HL-60/S4 (cell line): ENCODE data around the gene ZFP3.
"Not testable (repeated sequence)": the region's sequence is repeated elsewhere in the genome, so short reads cannot be mapped to it uniquely, and the experiment has no call there.

ENCODE experiments used
- in situ Hi-C: fragments of 300-500 bp; cut with MboI; formaldehyde crosslinking; loops from 2 replicates; pipeline ENCODE4 v1.14.3; 2022; ENCODE audit warnings: low sequenced_read_pairs

Gene ZFP3

GRCh38 chr17:5078106-5079028, at the start of gene ZFP3:
ZFP3 (plus strand) TSS chr17:5078467; CDS start chr17:5091505, 13,038 bp downstream.
- in situ Hi-C loops = no loop called here

- in situ Hi-C loops = not testable (repeated sequence)
Observed at GRCh38 chr17:5030168-5030567, 48.1 kb upstream of the ZFP3 start.

- in situ Hi-C loops = no loop called here
Observed at GRCh38 chr17:5031365-5032082, 46.7 kb upstream of the ZFP3 start.

- in situ Hi-C loops = no loop called here
Observed at GRCh38 chr17:5032865-5033264, 45.4 kb upstream of the ZFP3 start.

GRCh38 chr17:5033352-5034015, 44.8 kb upstream of the ZFP3 start:
- in situ Hi-C loops = no loop called here

- in situ Hi-C loops = no loop called here
Observed at GRCh38 chr17:5034063-5034462, 44.2 kb upstream of the ZFP3 start.

- in situ Hi-C loops = no loop called here
Observed at GRCh38 chr17:5034651-5035050, 43.6 kb upstream of the ZFP3 start.

GRCh38 chr17:5035315-5035714, 43.0 kb upstream of the ZFP3 start, which contains the start of gene SLC52A1:
SLC52A1 (minus strand) TSS chr17:5035426; CDS start chr17:5034606, 820 bp downstream.
- in situ Hi-C loops = no loop called here

- in situ Hi-C loops = no loop called here
Observed at GRCh38 chr17:5042157-5043022, 35.9 kb upstream of the ZFP3 start.

- in situ Hi-C loops = no loop called here
Observed at GRCh38 chr17:5043524-5043923, 34.7 kb upstream of the ZFP3 start.

- in situ Hi-C loops = no loop called here
Observed at GRCh38 chr17:5044630-5045029, 33.6 kb upstream of the ZFP3 start.

- in situ Hi-C loops = no loop called here
Observed at GRCh38 chr17:5045496-5045895, 32.8 kb upstream of the ZFP3 start.

- in situ Hi-C loops = no loop called here
Observed at GRCh38 chr17:5047446-5047845, 30.8 kb upstream of the ZFP3 start.

GRCh38 chr17:5049314-5049841, 28.9 kb upstream of the ZFP3 start:
- in situ Hi-C loops = no loop called here

GRCh38 chr17:5050278-5050677, 28.0 kb upstream of the ZFP3 start:
- in situ Hi-C loops = no loop called here

GRCh38 chr17:5055543-5055942, 22.7 kb upstream of the ZFP3 start:
- in situ Hi-C loops = no loop called here

GRCh38 chr17:5065227-5065744, 13.0 kb upstream of the ZFP3 start:
- in situ Hi-C loops = no loop called here

- in situ Hi-C loops = no loop called here
Observed at GRCh38 chr17:5068236-5068635, 10.0 kb upstream of the ZFP3 start.

GRCh38 chr17:5069724-5070123, 8.5 kb upstream of the ZFP3 start:
- in situ Hi-C loops = no loop called here

GRCh38 chr17:5075472-5075871, 2.8 kb upstream of the ZFP3 start:
- in situ Hi-C loops = not testable (repeated sequence)
